Neural progenitor cell (in vitro differentiated cells): ENCODE results near the gene ESPL1. TPM values are rescaled to one million over a fixed set of nuclear protein-coding genes. Genes with fewer than 3 reads are reported as not detected.
A peak's percentile ranks its signal among the peaks of the same experiment; 100 is the strongest.

Experiments
- DNase-seq: peaks from one replicate; pipeline ENCODE4 v3.0.0-alpha.2; 2016; ENCODE audit warnings: low spot score
- H2AFZ ChIP-seq: fragments of 200-600 bp; sonication (generic); replicated peaks from 2 replicates; pipeline ENCODE4 v1.6.1; 2016; ENCODE audit warnings: antibody characterized with exemption
- H3F3A ChIP-seq: fragments of 200-600 bp; sonication (generic); 2 replicates; pipeline ENCODE4 v1.6.1; 2016; ENCODE audit warnings: antibody characterized with exemption, low read depth
- H3K27ac ChIP-seq: fragments of 200-600 bp; sonication (generic); 2 replicates; pipeline ENCODE4 v1.5.1; 2016; ENCODE audit warnings: mild to moderate bottlenecking
- H3K27me3 ChIP-seq: fragments of 200-600 bp; sonication (generic); 2 replicates; pipeline ENCODE4 v1.6.1; 2016; ENCODE audit warnings: mild to moderate bottlenecking, moderate library complexity
- H3K36me3 ChIP-seq: fragments of 200-600 bp; sonication (generic); 2 replicates; pipeline ENCODE4 v1.5.1; 2016
- H3K4me1 ChIP-seq: fragments of 200-600 bp; sonication (generic); 2 replicates; pipeline ENCODE4 v1.6.1; 2016; ENCODE audit warnings: mixed run types
- H3K4me2 ChIP-seq: fragments of 200-600 bp; sonication (generic); 2 replicates; pipeline ENCODE4 v1.6.1; 2016
- H3K4me3 ChIP-seq: fragments of 200-600 bp; sonication (generic); 2 replicates; pipeline ENCODE4 v1.5.1; 2016
- H3K79me2 ChIP-seq: fragments of 200-600 bp; sonication (generic); 2 replicates; pipeline ENCODE4 v1.6.1; 2016; ENCODE audit warnings: low read depth
- H3K9ac ChIP-seq: fragments of 200-600 bp; sonication (generic); 2 replicates; pipeline ENCODE4 v1.6.1; 2016
- H3K9me3 ChIP-seq: fragments of 200-600 bp; sonication (generic); 2 replicates; pipeline ENCODE4 v1.5.1; 2016; ENCODE audit warnings: low read depth
- H4K20me1 ChIP-seq: fragments of 200-600 bp; sonication (generic); 2 replicates; pipeline ENCODE4 v1.6.1; 2016; ENCODE audit warnings: low read depth
- H3K27ac Mint-ChIP-seq: 3 replicates; pipeline ENCODE4 v1.8.0; 2021; ENCODE audit warnings: mixed read lengths
- H3K27me3 Mint-ChIP-seq: 2 replicates; pipeline ENCODE4 v1.8.0; 2022; ENCODE audit warnings: low read depth, mild to moderate bottlenecking, inconsistent platforms, moderate library complexity, mixed read lengths; ENCODE audit not compliant: insufficient read depth
- H3K36me3 Mint-ChIP-seq: 3 replicates; pipeline ENCODE4 v1.8.0; 2021; ENCODE audit warnings: mixed read lengths
- H3K4me1 Mint-ChIP-seq: 3 replicates; pipeline ENCODE4 v1.8.0; 2021; ENCODE audit warnings: mixed read lengths
- H3K4me3 Mint-ChIP-seq: 3 replicates; pipeline ENCODE4 v1.8.0; 2021; ENCODE audit warnings: mild to moderate bottlenecking, moderate library complexity, mixed read lengths
- H3K9me3 Mint-ChIP-seq: 3 replicates; pipeline ENCODE4 v1.8.0; 2020; ENCODE audit warnings: mixed read lengths
- CTCF ChIP-seq: fragments of 200-600 bp; sonication (generic); IDR thresholded peaks from 2 replicates; pipeline ENCODE4 v1.5.1; 2017; ENCODE audit warnings: antibody characterized with exemption, mild to moderate bottlenecking
- EZH2 ChIP-seq: fragments of 200-600 bp; sonication (generic); IDR thresholded peaks from 2 replicates; pipeline ENCODE4 v1.6.1; 2017; ENCODE audit warnings: antibody characterized with exemption, mild to moderate bottlenecking, moderate library complexity
- EZH2phosphoT487 ChIP-seq: fragments of 200-600 bp; sonication (generic); IDR thresholded peaks from 2 replicates; pipeline ENCODE4 v1.6.1; 2017; ENCODE audit warnings: antibody characterized with exemption
- total RNA-seq: library from RNA; depleted of rRNA; stranded (reverse); fragments of >200 nt; gene quantifications from 2 replicates; pipeline ENCODE4 v1.2.3, GENCODE V29; 2015; ENCODE audit warnings: low replicate concordance

ESPL1 gene
- total RNA-seq, 1 donor from 2014 or later: 34.3 TPM

- peaks cover 39% of the 10 kb centered on the region for H3K4me1 Mint-ChIP-seq
- no peak overlapping the region for H3K4me3 Mint-ChIP-seq
- H3K4me1 ChIP-seq: peaks cover 32% of the 10 kb centered on the region
- DNase-seq: no peak
- no peak overlapping the region for H3K27ac Mint-ChIP-seq
- H3K9ac ChIP-seq: no peak overlapping the region
- no peak overlapping the region for H3K4me2 ChIP-seq
- no peak overlapping the region for H2AFZ ChIP-seq
- H4K20me1 ChIP-seq: no peaks in the 10 kb centered on the region
- no peaks in the 10 kb centered on the region for H3K36me3 Mint-ChIP-seq
- no peak overlapping the region for H3K27ac ChIP-seq
- no peaks in the 10 kb centered on the region for H3K9me3 Mint-ChIP-seq
- peaks cover 2% of the 10 kb centered on the region for H3F3A ChIP-seq
- H3K36me3 ChIP-seq: no peaks in the 10 kb centered on the region
- no peak for TF ChIP-seq EZH2
- TF ChIP-seq CTCF: no peak
- TF ChIP-seq EZH2phosphoT487: no peak
- no peak overlapping the region for H3K4me3 ChIP-seq
- no peaks in the 10 kb centered on the region for H3K9me3 ChIP-seq
- peaks cover 4% of the 10 kb centered on the region for H3K27me3 ChIP-seq
- H3K27me3 Mint-ChIP-seq: peaks cover 4% of the 10 kb centered on the region
- H3K79me2 ChIP-seq: no peaks in the 10 kb centered on the region
Measured at GRCh38 chr12:53333289-53333688, 65.2 kb downstream of the ESPL1 start.

GRCh38 chr12:53333845-53334244 is 65.7 kb downstream of the ESPL1 start:
- Mint-ChIP-seq H3K27ac (peak overlapping the region; percentile 85), H3K36me3 (no peaks in the 10 kb centered on the region), H3K27me3 (peaks cover 4% of the 10 kb centered on the region), H3K9me3 (no peaks in the 10 kb centered on the region), H3K4me1 (peaks cover 41% of the 10 kb centered on the region), H3K4me3 (peak overlapping the region; percentile 44)
- Histone ChIP-seq H3F3A (peaks cover 2% of the 10 kb centered on the region), H3K4me3 (no peak overlapping the region), H4K20me1 (no peaks in the 10 kb centered on the region), H3K36me3 (no peaks in the 10 kb centered on the region), H3K79me2 (no peaks in the 10 kb centered on the region), H3K9me3 (no peaks in the 10 kb centered on the region), H3K27me3 (no peaks in the 10 kb centered on the region), H2AFZ (no peak overlapping the region), H3K9ac (no peak overlapping the region), H3K27ac (no peak overlapping the region), H3K4me2 (no peak overlapping the region), H3K4me1 (peaks cover 36% of the 10 kb centered on the region)
- no peak for DNase-seq
- TF ChIP-seq CTCF: no peak
- TF ChIP-seq EZH2phosphoT487: no peak
- TF ChIP-seq EZH2: no peak

- H3K4me1 Mint-ChIP-seq: peaks cover 38% of the 10 kb centered on the region
- peaks cover 2% of the 10 kb centered on the region for H3F3A ChIP-seq
- no peak for DNase-seq
- H3K9ac ChIP-seq: no peak overlapping the region
- H3K27ac Mint-ChIP-seq: peak overlapping the region; percentile 74
- H3K4me1 ChIP-seq: peaks cover 36% of the 10 kb centered on the region
- TF ChIP-seq EZH2phosphoT487: no peak
- TF ChIP-seq EZH2: no peak
- TF ChIP-seq CTCF: no peak
- no peaks in the 10 kb centered on the region for H3K27me3 ChIP-seq
- no peaks in the 10 kb centered on the region for H3K9me3 ChIP-seq
- H3K27me3 Mint-ChIP-seq: peaks cover 2% of the 10 kb centered on the region
- H3K36me3 Mint-ChIP-seq: no peaks in the 10 kb centered on the region
- peak overlapping the region; percentile 41 for H3K4me3 Mint-ChIP-seq
- no peaks in the 10 kb centered on the region for H3K9me3 Mint-ChIP-seq
- peak overlapping the region; percentile 61 for H3K4me2 ChIP-seq
- H3K36me3 ChIP-seq: no peaks in the 10 kb centered on the region
- no peak overlapping the region for H3K27ac ChIP-seq
- H3K79me2 ChIP-seq: no peaks in the 10 kb centered on the region
- no peak overlapping the region for H2AFZ ChIP-seq
- no peaks in the 10 kb centered on the region for H4K20me1 ChIP-seq
- H3K4me3 ChIP-seq: no peak overlapping the region
Measured at GRCh38 chr12:53334822-53335221, 66.7 kb downstream of the ESPL1 start.
